Upper lobe of left lung (tissue), 4 donors: Measurements from ENCODE around the gene TPO.

Source experiments
- POLR2A ChIP-seq, 4 donors: fragments of 450-650 bp; IDR thresholded peaks; one replicate each; pipeline ENCODE4 v1.5.1; 2016 to 2017; ENCODE audit warnings: antibody characterized with exemption in 4 of 4, mild to moderate bottlenecking in 2 of 4
- POLR2AphosphoS5 ChIP-seq, 2 donors: sonication (generic); formaldehyde crosslinking; IDR thresholded peaks; one replicate each; pipeline ENCODE4 v1.5.1; 2017; ENCODE audit warnings: antibody characterized with exemption in 2 of 2
- TF ChIP-seq, protein P1 (sequence below), 6 experiments: fragments of 450-650 bp in 4 of 6; fragments of 200-600 bp in 2 of 6; sonication (generic) in 2 of 6; IDR thresholded peaks; one replicate each; pipeline ENCODE4 v1.5.1; 2016 to 2019; ENCODE audit warnings: antibody characterized with exemption in 6 of 6

DNA sequence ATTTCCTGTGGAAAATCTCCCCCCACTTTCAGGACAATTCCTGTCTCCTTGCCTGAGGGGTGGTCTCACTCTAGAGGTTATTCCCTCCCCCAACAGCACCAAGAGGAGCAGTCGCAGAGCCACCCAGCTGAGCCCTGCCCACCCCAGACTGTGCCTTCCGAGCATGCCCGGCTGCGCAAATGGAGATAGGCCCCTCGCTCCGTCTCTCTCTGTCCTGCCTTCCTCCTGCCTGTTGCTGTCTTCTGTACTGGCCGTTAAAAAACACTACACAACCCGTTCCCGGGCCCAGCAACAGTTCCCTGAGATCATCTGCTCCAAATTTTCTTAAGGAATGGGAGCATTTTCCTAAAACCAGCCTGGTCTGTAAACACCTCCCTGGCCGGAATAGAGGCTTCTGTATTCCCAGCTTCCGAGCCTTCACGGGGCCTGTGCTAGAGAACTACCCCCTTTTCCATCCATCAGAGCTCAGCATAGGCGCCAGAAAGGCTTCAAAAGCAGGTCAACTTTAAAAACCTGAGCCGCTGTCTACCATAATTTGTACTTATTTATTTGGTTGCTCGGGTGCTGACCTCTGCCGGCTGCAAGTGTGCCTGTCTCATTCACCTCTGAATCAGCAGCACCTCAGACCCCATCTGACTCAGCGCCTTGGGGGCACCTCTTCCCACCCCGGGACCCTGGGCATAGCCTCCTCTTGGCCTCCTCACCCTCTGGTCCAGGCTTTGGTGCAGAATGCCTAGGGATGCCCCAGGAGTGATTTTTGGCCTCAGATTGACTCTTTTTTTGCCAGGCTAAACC lies 171.6 kb downstream of the TPO start:
- TF ChIP-seq, protein P1, sequence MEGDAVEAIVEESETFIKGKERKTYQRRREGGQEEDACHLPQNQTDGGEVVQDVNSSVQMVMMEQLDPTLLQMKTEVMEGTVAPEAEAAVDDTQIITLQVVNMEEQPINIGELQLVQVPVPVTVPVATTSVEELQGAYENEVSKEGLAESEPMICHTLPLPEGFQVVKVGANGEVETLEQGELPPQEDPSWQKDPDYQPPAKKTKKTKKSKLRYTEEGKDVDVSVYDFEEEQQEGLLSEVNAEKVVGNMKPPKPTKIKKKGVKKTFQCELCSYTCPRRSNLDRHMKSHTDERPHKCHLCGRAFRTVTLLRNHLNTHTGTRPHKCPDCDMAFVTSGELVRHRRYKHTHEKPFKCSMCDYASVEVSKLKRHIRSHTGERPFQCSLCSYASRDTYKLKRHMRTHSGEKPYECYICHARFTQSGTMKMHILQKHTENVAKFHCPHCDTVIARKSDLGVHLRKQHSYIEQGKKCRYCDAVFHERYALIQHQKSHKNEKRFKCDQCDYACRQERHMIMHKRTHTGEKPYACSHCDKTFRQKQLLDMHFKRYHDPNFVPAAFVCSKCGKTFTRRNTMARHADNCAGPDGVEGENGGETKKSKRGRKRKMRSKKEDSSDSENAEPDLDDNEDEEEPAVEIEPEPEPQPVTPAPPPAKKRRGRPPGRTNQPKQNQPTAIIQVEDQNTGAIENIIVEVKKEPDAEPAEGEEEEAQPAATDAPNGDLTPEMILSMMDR (IDR thresholded peaks at IDR 0.05): no peak
- TF ChIP-seq POLR2A (IDR thresholded peaks at IDR 0.05): no peak
- TF ChIP-seq POLR2AphosphoS5 (IDR thresholded peaks at IDR 0.05): no peak
